Activated gamma-delta T cell treated with anti-CD3 and anti-CD28 coated beads, Interleukin-2, amount 50 U/mL, for 16 hours (primary cell): ENCODE results near the gene IQCH.
"Not testable (repeated sequence)": the region's sequence is repeated elsewhere in the genome, so short reads cannot be mapped to it uniquely, and the experiment has no call there.

Source experiments
- DNase-seq: peaks from one replicate; pipeline ENCODE4 v3.0.0-alpha.2; 2020; ENCODE audit warnings: low read depth

The IQCH gene

GRCh38 chr15:67446449-67446848, 191.9 kb downstream of the IQCH start:
- DNase-seq: no peak

- DNase-seq: not testable (repeated sequence)
Measured at GRCh38 chr15:67448372-67448771, 193.8 kb downstream of the IQCH start.

- not testable (repeated sequence) for DNase-seq
Measured at GRCh38 chr15:67453703-67454102, 199.1 kb downstream of the IQCH start.

GRCh38 chr15:67456677-67457529, 202.3 kb downstream of the IQCH start:
- peak; percentile 73 for DNase-seq

- DNase-seq: no peak
Measured at GRCh38 chr15:67458331-67459029, 203.9 kb downstream of the IQCH start.

- no peak for DNase-seq
Measured at GRCh38 chr15:67460521-67460920, 205.9 kb downstream of the IQCH start.

- DNase-seq: no peak
Measured at GRCh38 chr15:67461735-67462134, 207.1 kb downstream of the IQCH start.

GRCh38 chr15:67462875-67463274, 208.3 kb downstream of the IQCH start:
- DNase-seq: no peak

GRCh38 chr15:67463488-67463887, 208.9 kb downstream of the IQCH start:
- no peak for DNase-seq

- DNase-seq: no peak
Measured at GRCh38 chr15:67465196-67465952, 210.8 kb downstream of the IQCH start.

GRCh38 chr15:67468416-67468815, 213.8 kb downstream of the IQCH start:
- DNase-seq: no peak

- no peak for DNase-seq
Measured at GRCh38 chr15:67469680-67470079, 215.1 kb downstream of the IQCH start.

- no peak for DNase-seq
Measured at GRCh38 chr15:67472957-67473356, 218.4 kb downstream of the IQCH start.

GRCh38 chr15:67474405-67475110, 220.0 kb downstream of the IQCH start:
- DNase-seq: no peak

- DNase-seq: no peak
Measured at GRCh38 chr15:67479781-67480505, 225.4 kb downstream of the IQCH start.

GRCh38 chr15:67480741-67481140, 226.2 kb downstream of the IQCH start:
- no peak for DNase-seq

GRCh38 chr15:67481680-67482079, 227.1 kb downstream of the IQCH start:
- DNase-seq: no peak

- DNase-seq: no peak
Measured at GRCh38 chr15:67495585-67495984, 241.0 kb downstream of the IQCH start.

GRCh38 chr15:67501177-67501835, 246.7 kb downstream of the IQCH start:
- no peak for DNase-seq

- DNase-seq: no peak
Measured at GRCh38 chr15:67501836-67502461, 247.4 kb downstream of the IQCH start.
